Endothelial cell of umbilical vein (primary cell): Measurements from ENCODE around the gene GEN1. TPM values are rescaled to one million over a fixed set of nuclear protein-coding genes. Genes with fewer than 3 reads are reported as not detected.

Experiments used
- BruUV-seq: library from RNA; stranded (reverse); fragments of 400-500 nt; replicated peaks from 2 replicates; lab custom pipeline; 2021; lab: Mats Ljungman, UMichigan
- CTCF ChIA-PET: fragments of 300-600, 350-600 bp; sonication (Branson Sonifier 250); formaldehyde crosslinking; loops from one replicate; lab custom pipeline; 2021; ENCODE audit warnings: antibody characterized with exemption, inconsistent platforms; lab: Charles Lee
- POLR2A ChIA-PET: fragments of 300-600, 350-600 bp; sonication (Branson Sonifier 250); formaldehyde crosslinking; loops from one replicate; lab custom pipeline; 2021; ENCODE audit warnings: antibody characterized with exemption, inconsistent platforms; lab: Charles Lee
- DNase-seq: peaks from one replicate; pipeline ENCODE4 v3.0.0-alpha.2; 2011; ENCODE audit warnings: low read depth, low spot score
- FAIRE-seq: peaks from 2 replicates; lab custom pipeline; 2011; peaks lifted over from hg19 to GRCh38; lab: Jason Lieb, UNC
- H2AFZ ChIP-seq: 2 replicates; pipeline ENCODE4 v1.6.0; 2012; ENCODE audit warnings: low read depth, low read length, control low read depth, inconsistent platforms
- H3K27ac ChIP-seq: 2 replicates; pipeline ENCODE4 v1.5.1; 2011; ENCODE audit warnings: low read depth, mild to moderate bottlenecking, control low read depth, low read length, moderate library complexity; ENCODE audit not compliant: insufficient read depth
- H3K27me3 ChIP-seq, 2 experiments: 2 replicates each; pipeline versions ENCODE4 v1.6.0 to v1.6.1; 2011; ENCODE audit warnings: low read length in 2 of 2, mixed read lengths in 1 of 2; ENCODE audit not compliant: control insufficient read depth in 2 of 2, insufficient read depth in 2 of 2
- H3K36me3 ChIP-seq, 2 experiments: 2 replicates in 1 of 2; 3 replicates in 1 of 2; pipeline ENCODE4 v1.5.1; 2011; ENCODE audit warnings: low read length in 2 of 2, mild to moderate bottlenecking in 1 of 2, moderate library complexity in 1 of 2; ENCODE audit not compliant: control insufficient read depth in 2 of 2, insufficient read depth in 2 of 2; ENCODE audit errors: extremely low read depth in 1 of 2
- H3K4me1 ChIP-seq: 3 replicates; pipeline ENCODE4 v1.5.1; 2011; ENCODE audit warnings: mild to moderate bottlenecking, low read length; ENCODE audit not compliant: control insufficient read depth, insufficient read depth; ENCODE audit errors: extremely low read depth
- H3K4me2 ChIP-seq: 2 replicates; pipeline ENCODE4 v1.6.1; 2011; ENCODE audit warnings: low read length, control low read depth, mixed read lengths; ENCODE audit not compliant: insufficient read depth
- H3K4me3 ChIP-seq, 3 experiments: fragments of 200-600 bp in 1 of 3; sonication (generic), shearing (Covaris generic) in 1 of 3; replicated peaks in 1 of 3; 2 replicates each; pipeline ENCODE4 v1.5.1; 2011 to 2016; ENCODE audit warnings: control low read depth in 3 of 3, low read length in 3 of 3, mild to moderate bottlenecking in 2 of 3, inconsistent platforms in 1 of 3, low read depth in 1 of 3, moderate library complexity in 1 of 3; ENCODE audit not compliant: insufficient read depth in 1 of 3
- H3K79me2 ChIP-seq: 2 replicates; pipeline ENCODE4 v1.6.0; 2012; ENCODE audit warnings: low read length, inconsistent platforms; ENCODE audit not compliant: control insufficient read depth, insufficient read depth
- H3K9ac ChIP-seq: replicated peaks from 2 replicates; pipeline ENCODE3; 2011; ENCODE audit warnings: low read length, control low read depth; ENCODE audit not compliant: insufficient read depth; ENCODE audit errors: extremely low read depth
- H3K9me1 ChIP-seq: replicated peaks from 3 replicates; pipeline ENCODE4 v1.6.0; 2011; ENCODE audit warnings: mild to moderate bottlenecking, low read length; ENCODE audit not compliant: control insufficient read depth, insufficient read depth; ENCODE audit errors: extremely low read depth
- H3K9me3 ChIP-seq: replicated peaks from 2 replicates; pipeline ENCODE4 v1.5.1; 2012; ENCODE audit warnings: low read length, inconsistent platforms; ENCODE audit not compliant: control insufficient read depth, insufficient read depth
- H4K20me1 ChIP-seq: replicated peaks from 2 replicates; pipeline ENCODE3; 2011; ENCODE audit warnings: mild to moderate bottlenecking, low read length; ENCODE audit not compliant: control insufficient read depth, insufficient read depth; ENCODE audit errors: extremely low read depth
- CTCF ChIP-seq, 2 donors: IDR thresholded peaks; 1 replicate in 1 of 2; 2 replicates in 1 of 2; pipeline ENCODE4 v1.5.1; 2011; ENCODE audit warnings: low read length in 2 of 2, mild to moderate bottlenecking in 2 of 2, moderate library complexity in 2 of 2, control low read depth in 1 of 2, inconsistent platforms in 1 of 2, low read depth in 1 of 2; ENCODE audit not compliant: insufficient read depth in 1 of 2; ENCODE audit errors: extremely low read depth in 1 of 2
- EZH2 ChIP-seq: IDR thresholded peaks from 2 replicates; pipeline ENCODE4 v1.6.1; 2012; ENCODE audit warnings: borderline replicate concordance, low read depth, mild to moderate bottlenecking, moderate library complexity, low read length, inconsistent platforms; ENCODE audit not compliant: severe bottlenecking
- FOS ChIP-seq: IDR thresholded peaks from 2 replicates; pipeline ENCODE4 v1.6.1; 2011; ENCODE audit warnings: mild to moderate bottlenecking, low read length, moderate library complexity, borderline replicate concordance; ENCODE audit not compliant: insufficient read depth
- GATA2 ChIP-seq: IDR thresholded peaks from 2 replicates; pipeline ENCODE4 v1.7.0; 2011; ENCODE audit warnings: low read depth, mild to moderate bottlenecking, moderate library complexity, mixed read lengths, low read length; ENCODE audit not compliant: insufficient read length, insufficient read depth
- JUN ChIP-seq: IDR thresholded peaks from 2 replicates; pipeline ENCODE4 v1.6.1; 2011; ENCODE audit warnings: borderline replicate concordance, low read depth; ENCODE audit not compliant: insufficient read length, insufficient read depth
- MYC ChIP-seq: IDR thresholded peaks from one replicate; pipeline ENCODE4 v1.6.1; 2011; ENCODE audit warnings: mild to moderate bottlenecking, low read depth, low read length
- POLR2A ChIP-seq: IDR thresholded peaks from 2 replicates; pipeline ENCODE4 v1.6.1; 2012; ENCODE audit warnings: low read depth, mild to moderate bottlenecking, control low read depth, low read length
- POLR2AphosphoS5 ChIP-seq: IDR thresholded peaks from 2 replicates; pipeline ENCODE4 v1.6.1; 2012; ENCODE audit warnings: low read depth, mild to moderate bottlenecking, control low read depth, low read length, moderate library complexity; ENCODE audit not compliant: insufficient read depth
- dilution Hi-C: fragments of 300-500 bp; cut with MboI; formaldehyde crosslinking; loops from one replicate; pipeline ENCODE4 v1.15.0; 2019; ENCODE audit warnings: low sequenced_read_pairs; ENCODE audit not compliant: extremely low pct_ligation_motif_present
- intact Hi-C: fragments of 100-400 bp; cut with micrococcal nuclease; formaldehyde crosslinking; loops from one replicate; pipeline ENCODE4 v1.10.0; 2022
- polyA plus RNA-seq, 4 experiments: library from polyadenylated mRNA; depleted of rRNA in 3 of 4; stranded (reverse) in 3 of 4; unstranded in 1 of 4; fragments of >200 nt; gene quantifications; 2 replicates each; pipeline versions ENCODE4 v1.2.1 to v1.2.3, GENCODE V29; 2011 to 2012; ENCODE audit warnings: missing spikeins in 1 of 4
- total RNA-seq: library from RNA; stranded (reverse); gene quantifications from 2 replicates; pipeline ENCODE4 v1.2.3, GENCODE V29; 2021
- TF ChIP-seq, protein P1 (sequence below): IDR thresholded peaks from 2 replicates; pipeline ENCODE4 v1.6.1; 2011; ENCODE audit not compliant: insufficient read depth, insufficient read length

The GEN1 gene
- total and polyA plus RNA-seq, 2 donors (not counting 3 experiments of a cell fraction or from before 2014, with no cell fraction given), result 8.1 to 29.6 TPM

- H2AFZ ChIP-seq, result no peak overlapping the region
- no peaks in the 10 kb centered on the region for H3K9me1 ChIP-seq
- DNase-seq (no peak), FAIRE-seq (no peak)
- H3K27ac ChIP-seq, result no peak overlapping the region
- no peaks in the 10 kb centered on the region for H4K20me1 ChIP-seq
- dilution Hi-C loops, result no loop called here
- H3K79me2 ChIP-seq, result peaks cover 47% of the 10 kb centered on the region
- TF ChIP-seq JUN (no peak), POLR2A (no peak), EZH2 (no peak), POLR2AphosphoS5 (no peak), FOS (no peak), GATA2 (no peak), CTCF (IDR thresholded peaks at IDR 0.05; ENCODE audit: extremely low read depth in 1 of 2, insufficient read depth in 1 of 2, low read depth in 1 of 2, low read length in 2 of 2) (no peak), MYC (no peak)
- TF ChIP-seq, protein P1, sequence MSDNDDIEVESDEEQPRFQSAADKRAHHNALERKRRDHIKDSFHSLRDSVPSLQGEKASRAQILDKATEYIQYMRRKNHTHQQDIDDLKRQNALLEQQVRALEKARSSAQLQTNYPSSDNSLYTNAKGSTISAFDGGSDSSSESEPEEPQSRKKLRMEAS, result no peak
- POLR2A ChIA-PET, result no interaction called here
- H3K9me3 ChIP-seq, result no peaks in the 10 kb centered on the region
- BruUV-seq, result no TSS peak
- peaks cover 13% of the 10 kb centered on the region for H3K4me1 ChIP-seq
- no peak overlapping the region for H3K9ac ChIP-seq
- peaks cover 0 to 8% of the 10 kb centered on the region in 2 experiments for H3K36me3 ChIP-seq
- H3K4me2 ChIP-seq, result no peak overlapping the region
- intact Hi-C loops, result no loop called here
- CTCF ChIA-PET, result interaction anchor here (1.8 kb wide), 1 partner anchor 28 kb away, joined by 5 read pairs; no protein-coding TSS in a partner anchor
- no peaks in the 10 kb centered on the region for H3K27me3 ChIP-seq
- no peak overlapping the region for H3K4me3 ChIP-seq
Observed at GRCh38 chr2:17748745-17749144, 5.2 kb upstream of the GEN1 start.
